ENCODE measurements around the gene CLEC17A.

DNA sequence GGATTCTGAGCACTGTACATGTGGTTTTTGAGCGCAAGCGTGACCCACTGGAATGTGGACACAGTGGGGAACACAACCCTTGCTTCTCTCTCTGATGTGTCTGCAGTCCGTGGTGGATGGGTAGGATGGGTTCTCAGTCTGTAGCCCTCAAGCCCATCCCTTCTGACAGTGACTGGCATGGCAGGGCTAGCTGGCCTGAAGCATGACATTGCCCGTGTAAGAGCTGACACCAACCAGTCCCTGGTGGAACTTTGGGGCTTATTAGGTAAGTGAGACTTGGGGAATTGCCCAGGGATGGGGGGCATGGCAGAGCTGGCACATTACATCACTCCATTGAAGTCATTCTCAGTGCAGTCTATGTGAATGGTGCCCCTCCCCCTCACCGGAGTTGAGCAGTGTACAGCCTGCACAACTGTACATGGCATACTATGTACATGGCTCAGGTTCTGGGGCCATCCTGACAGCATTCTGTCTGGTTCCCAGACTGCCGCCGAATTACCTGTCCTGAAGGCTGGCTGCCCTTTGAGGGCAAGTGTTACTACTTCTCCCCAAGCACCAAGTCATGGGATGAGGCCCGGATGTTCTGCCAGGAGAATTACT lies 16.8 kb downstream of the CLEC17A start:
- TF ChIP-seq POLR2A (IDR thresholded peaks at IDR 0.05): no peak
- TF ChIP-seq, protein P1, sequence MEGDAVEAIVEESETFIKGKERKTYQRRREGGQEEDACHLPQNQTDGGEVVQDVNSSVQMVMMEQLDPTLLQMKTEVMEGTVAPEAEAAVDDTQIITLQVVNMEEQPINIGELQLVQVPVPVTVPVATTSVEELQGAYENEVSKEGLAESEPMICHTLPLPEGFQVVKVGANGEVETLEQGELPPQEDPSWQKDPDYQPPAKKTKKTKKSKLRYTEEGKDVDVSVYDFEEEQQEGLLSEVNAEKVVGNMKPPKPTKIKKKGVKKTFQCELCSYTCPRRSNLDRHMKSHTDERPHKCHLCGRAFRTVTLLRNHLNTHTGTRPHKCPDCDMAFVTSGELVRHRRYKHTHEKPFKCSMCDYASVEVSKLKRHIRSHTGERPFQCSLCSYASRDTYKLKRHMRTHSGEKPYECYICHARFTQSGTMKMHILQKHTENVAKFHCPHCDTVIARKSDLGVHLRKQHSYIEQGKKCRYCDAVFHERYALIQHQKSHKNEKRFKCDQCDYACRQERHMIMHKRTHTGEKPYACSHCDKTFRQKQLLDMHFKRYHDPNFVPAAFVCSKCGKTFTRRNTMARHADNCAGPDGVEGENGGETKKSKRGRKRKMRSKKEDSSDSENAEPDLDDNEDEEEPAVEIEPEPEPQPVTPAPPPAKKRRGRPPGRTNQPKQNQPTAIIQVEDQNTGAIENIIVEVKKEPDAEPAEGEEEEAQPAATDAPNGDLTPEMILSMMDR (IDR thresholded peaks at IDR 0.05): no peak
